ENCODE data around the gene GPC5.

Gene GPC5

GRCh38 chr13:92074658-92075057 is 676.2 kb downstream of the GPC5 start:
- DNase-seq, result no peak

- no peak for DNase-seq
Measured at GRCh38 chr13:92097337-92097903, 699.0 kb downstream of the GPC5 start.

GRCh38 chr13:92101801-92102200 is 703.4 kb downstream of the GPC5 start:
- DNase-seq, result no peak

- DNase-seq, result no peak
Measured at GRCh38 chr13:92103689-92104153, 705.3 kb downstream of the GPC5 start.

- no peak for DNase-seq
Measured at GRCh38 chr13:92122186-92122853, 723.9 kb downstream of the GPC5 start.

GRCh38 chr13:92126399-92126798 is 728.0 kb downstream of the GPC5 start:
- no peak for DNase-seq

- no peak for DNase-seq
Measured at GRCh38 chr13:92135509-92135908, 737.1 kb downstream of the GPC5 start.

- DNase-seq, result no peak
Measured at GRCh38 chr13:92136449-92137155, 738.2 kb downstream of the GPC5 start.

- DNase-seq, result no peak
Measured at GRCh38 chr13:92137520-92137919, 739.1 kb downstream of the GPC5 start.

GRCh38 chr13:92143766-92144165 is 745.3 kb downstream of the GPC5 start:
- no peak for DNase-seq

GRCh38 chr13:92150606-92151005 is 752.2 kb downstream of the GPC5 start:
- DNase-seq, result no peak

GRCh38 chr13:92158346-92158745 is 759.9 kb downstream of the GPC5 start:
- DNase-seq, result no peak

- DNase-seq, result no peak
Measured at GRCh38 chr13:92164822-92165221, 766.4 kb downstream of the GPC5 start.

GRCh38 chr13:92172191-92172590 is 773.8 kb downstream of the GPC5 start:
- no peak for DNase-seq

GRCh38 chr13:92173254-92173653 is 774.8 kb downstream of the GPC5 start:
- no peak for DNase-seq

GRCh38 chr13:92175330-92175729 is 776.9 kb downstream of the GPC5 start:
- DNase-seq, result no peak

- DNase-seq, result no peak
Measured at GRCh38 chr13:92177966-92178365, 779.5 kb downstream of the GPC5 start.

GRCh38 chr13:92179223-92179622 is 780.8 kb downstream of the GPC5 start:
- no peak for DNase-seq

- peak; percentile 52 for DNase-seq
Measured at GRCh38 chr13:92187378-92187989, 789.1 kb downstream of the GPC5 start.

- no peak for DNase-seq
Measured at GRCh38 chr13:92188574-92188973, 790.2 kb downstream of the GPC5 start.

GRCh38 chr13:92196591-92197256 is 798.3 kb downstream of the GPC5 start:
- DNase-seq, result no peak

- DNase-seq, result no peak
Measured at GRCh38 chr13:92197669-92198068, 799.2 kb downstream of the GPC5 start.

- DNase-seq, result no peak
Measured at GRCh38 chr13:92218615-92219014, 820.2 kb downstream of the GPC5 start.
